Right lobe of liver (tissue), 4 donors: ENCODE results near the gene PMS1.

Experiments
- CTCF ChIP-seq, 4 donors: fragments of 200-600 bp in 3 of 4; fragments of 450-650 bp in 1 of 4; IDR thresholded peaks; one replicate each; pipeline versions ENCODE4 v1.5.1 to v1.8.0; 2016 to 2022; ENCODE audit warnings: antibody characterized with exemption in 4 of 4, mild to moderate bottlenecking in 2 of 4
- POLR2A ChIP-seq: fragments of 450-650 bp; IDR thresholded peaks from one replicate; pipeline ENCODE4 v1.6.1; 2017; ENCODE audit warnings: antibody characterized with exemption, mild to moderate bottlenecking
- donor health status: DM: no; HTN: no; CAD: no.
- donor health status: DM: no; HTN: no; CAD: no.
- donor health status: DM: no; HTN: yes; CAD: no.

- TF ChIP-seq POLR2A = no peak
- no peak for TF ChIP-seq CTCF (IDR thresholded peaks at IDR 0.05)
Measured at GRCh38 chr2:189763908-189764661, 20.2 kb upstream of the PMS1 start.
